ENCODE results near the gene ARFGAP3. TPM values are rescaled to one million over a fixed set of nuclear protein-coding genes. Genes with fewer than 3 reads are reported as not detected.
"Not testable (repeated sequence)": the region's sequence is repeated elsewhere in the genome, so short reads cannot be mapped to it uniquely, and the experiment has no call there.

ARFGAP3 gene
- total RNA-seq, 2 experiments from 2014 or later: 27.1 to 27.2 TPM

DNA sequence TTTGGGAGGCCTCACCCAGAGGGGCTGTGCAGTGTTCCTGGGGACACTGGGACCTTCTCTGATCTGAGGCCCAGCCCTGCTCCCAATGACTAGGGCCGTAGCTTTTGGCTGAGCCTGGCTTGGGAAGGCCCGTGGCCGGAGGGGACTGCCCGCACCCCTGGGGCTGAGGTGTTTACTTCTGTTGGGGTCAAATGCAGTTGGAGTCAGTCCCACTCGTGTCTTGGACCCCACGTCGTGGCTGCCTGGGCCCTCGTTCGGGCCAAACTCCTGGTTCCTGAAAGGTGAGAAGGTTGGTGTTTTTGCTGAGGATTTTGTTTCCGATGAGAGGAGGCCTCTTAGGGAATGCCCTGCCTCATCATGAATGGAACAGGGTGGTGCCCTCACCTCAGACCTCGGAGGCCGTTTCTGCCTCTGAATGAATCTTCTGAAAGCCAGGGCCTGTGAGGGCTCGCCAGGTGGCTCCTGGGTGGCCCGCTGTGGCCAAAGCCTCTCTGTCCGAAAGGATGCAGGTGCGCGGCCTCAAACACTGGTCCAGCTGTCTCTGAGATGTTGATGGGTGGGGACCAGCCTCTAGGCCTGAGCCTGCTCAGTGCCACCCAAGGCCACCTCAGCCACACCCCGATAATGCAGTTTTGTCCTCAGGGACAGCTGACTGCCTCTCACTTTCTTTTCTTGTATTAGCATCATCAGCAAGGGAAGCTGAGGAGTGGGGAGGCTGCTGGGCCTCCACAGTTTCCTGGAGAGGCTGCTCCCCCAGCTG, 96.1 kb downstream of the ARFGAP3 start:
- Mint-ChIP-seq H3K4me1 (ENCODE audit: low read depth) (no peaks in the 10 kb centered on the region), H3K4me3 (no peak overlapping the region), H3K9me3 (no peaks in the 10 kb centered on the region), H3K36me3 (ENCODE audit: low read depth) (no peaks in the 10 kb centered on the region), H3K27ac (no peak overlapping the region), H3K27me3 (no peaks in the 10 kb centered on the region)
- ATAC-seq: no peak
- TF ChIP-seq CTCF (IDR thresholded peaks at IDR 0.05): no peak
- DNase-seq: no peak
- ChIA-PET POLR2A (no interaction called here), CTCF (no interaction called here)
- intact Hi-C loops (cut with micrococcal nuclease): no loop called here

GRCh38 chr22:42758931-42759629, 98.0 kb downstream of the ARFGAP3 start:
- no peaks in the 10 kb centered on the region for H3K27me3 Mint-ChIP-seq
- H3K27ac Mint-ChIP-seq: no peak overlapping the region
- no peaks in the 10 kb centered on the region for H3K9me3 Mint-ChIP-seq
- CTCF ChIA-PET: no interaction called here
- H3K4me3 Mint-ChIP-seq: no peak overlapping the region
- intact Hi-C loops (cut with micrococcal nuclease): no loop called here
- no peak for DNase-seq
- no peaks in the 10 kb centered on the region for H3K36me3 Mint-ChIP-seq (ENCODE audit: low read depth)
- no peak for TF ChIP-seq CTCF (IDR thresholded peaks at IDR 0.05)
- ATAC-seq: no peak
- H3K4me1 Mint-ChIP-seq (ENCODE audit: low read depth): no peaks in the 10 kb centered on the region
- POLR2A ChIA-PET: no interaction called here

- intact Hi-C loops (cut with micrococcal nuclease); H3K36me3 Mint-ChIP-seq (ENCODE audit: low read depth); H3K27me3 Mint-ChIP-seq; ATAC-seq; H3K4me1 Mint-ChIP-seq (ENCODE audit: low read depth); H3K4me3 Mint-ChIP-seq; DNase-seq; H3K27ac Mint-ChIP-seq; CTCF ChIA-PET; H3K9me3 Mint-ChIP-seq: not testable (repeated sequence)
- POLR2A ChIA-PET: interaction anchor here (1.0 to 1.8 kb wide), 2 partner anchors 9 to 106 kb away, joined by 3 read pairs; partner anchors contain the start of gene CYB5R3
Measured at GRCh38 chr22:42755553-42755952, 101.5 kb downstream of the ARFGAP3 start.

GRCh38 chr22:42755121-42755520, 102.0 kb downstream of the ARFGAP3 start:
- POLR2A ChIA-PET: interaction anchor here (0.6 to 1.8 kb wide), 3 partner anchors 9 to 106 kb away, joined by 3 to 5 read pairs (median 3); partner anchors contain the start of gene CYB5R3
- H3K36me3 Mint-ChIP-seq (ENCODE audit: low read depth); DNase-seq; CTCF ChIA-PET; H3K27ac Mint-ChIP-seq; intact Hi-C loops (cut with micrococcal nuclease); H3K27me3 Mint-ChIP-seq; H3K4me3 Mint-ChIP-seq; H3K4me1 Mint-ChIP-seq (ENCODE audit: low read depth); H3K9me3 Mint-ChIP-seq; ATAC-seq: not testable (repeated sequence)

- Mint-ChIP-seq H3K27ac (no peak overlapping the region), H3K36me3 (ENCODE audit: low read depth) (no peaks in the 10 kb centered on the region), H3K4me3 (no peak overlapping the region), H3K4me1 (ENCODE audit: low read depth) (no peaks in the 10 kb centered on the region), H3K9me3 (no peaks in the 10 kb centered on the region), H3K27me3 (no peaks in the 10 kb centered on the region)
- intact Hi-C loops (cut with micrococcal nuclease): no loop called here
- ChIA-PET CTCF (interaction anchor here (0.8 kb wide), 1 partner anchor 305 kb away, joined by 3 read pairs; no protein-coding TSS in a partner anchor), POLR2A (interaction anchor here (0.6 to 1.8 kb wide), 3 partner anchors 8 to 105 kb away, joined by 3 to 5 read pairs (median 3); partner anchors contain the start of gene CYB5R3)
- ATAC-seq (no peak), DNase-seq (no peak)
- no peak for TF ChIP-seq CTCF (IDR thresholded peaks at IDR 0.05)
Measured at GRCh38 chr22:42754658-42755057, 102.4 kb downstream of the ARFGAP3 start.

GRCh38 chr22:42752912-42753311, 104.2 kb downstream of the ARFGAP3 start:
- Mint-ChIP-seq H3K4me1 (ENCODE audit: low read depth) (no peaks in the 10 kb centered on the region), H3K36me3 (ENCODE audit: low read depth) (no peaks in the 10 kb centered on the region), H3K4me3 (no peak overlapping the region), H3K27ac (no peak overlapping the region), H3K27me3 (no peaks in the 10 kb centered on the region), H3K9me3 (no peaks in the 10 kb centered on the region)
- CTCF ChIA-PET: no interaction called here
- no peak for TF ChIP-seq CTCF (IDR thresholded peaks at IDR 0.05)
- POLR2A ChIA-PET: no interaction called here
- no peak for ATAC-seq
- intact Hi-C loops (cut with micrococcal nuclease): no loop called here
- no peak for DNase-seq
